Smooth muscle cell (in vitro differentiated cells): ENCODE measurements around the gene FBXO3. TPM values are rescaled to one million over a fixed set of nuclear protein-coding genes. Genes with fewer than 3 reads are reported as not detected.
"Not testable (repeated sequence)": the region's sequence is repeated elsewhere in the genome, so short reads cannot be mapped to it uniquely, and the experiment has no call there.

Experiments used
- DNase-seq: peaks from one replicate; lab custom pipeline; 2025; ENCODE audit not compliant: unreplicated experiment; lab: John Stamatoyannopoulos, UW
- H2AFZ ChIP-seq: fragments of 200-600 bp; sonication (generic); 2 replicates; pipeline ENCODE4 v1.6.0; 2016; ENCODE audit warnings: antibody characterized with exemption, low read depth, mild to moderate bottlenecking
- H3F3A ChIP-seq: fragments of 200-600 bp; sonication (generic); 2 replicates; pipeline ENCODE4 v1.6.0; 2017; ENCODE audit warnings: antibody characterized with exemption, low read depth
- H3K27ac ChIP-seq: fragments of 200-600 bp; sonication (generic); 2 replicates; pipeline ENCODE4 v1.5.1; 2016; ENCODE audit warnings: low read depth, mild to moderate bottlenecking
- H3K27me3 ChIP-seq: fragments of 200-600 bp; sonication (generic); 2 replicates; pipeline ENCODE4 v1.6.1; 2016; ENCODE audit warnings: low read depth, mild to moderate bottlenecking
- H3K36me3 ChIP-seq: fragments of 200-600 bp; sonication (generic); 2 replicates; pipeline ENCODE4 v1.5.1; 2016; ENCODE audit warnings: low read depth
- H3K4me1 ChIP-seq: fragments of 200-600 bp; sonication (generic); 2 replicates; pipeline ENCODE4 v1.5.1; 2016; ENCODE audit warnings: low read depth
- H3K4me2 ChIP-seq: fragments of 200-600 bp; sonication (generic); 2 replicates; pipeline ENCODE4 v1.6.0; 2016; ENCODE audit warnings: mild to moderate bottlenecking
- H3K4me3 ChIP-seq: fragments of 200-600 bp; sonication (generic); 2 replicates; pipeline ENCODE4 v1.5.1; 2016; ENCODE audit warnings: mild to moderate bottlenecking
- H3K79me2 ChIP-seq: fragments of 200-600 bp; sonication (generic); 2 replicates; pipeline ENCODE4 v1.6.0; 2016; ENCODE audit warnings: low read depth, mild to moderate bottlenecking
- H3K9ac ChIP-seq: fragments of 200-600 bp; sonication (generic); 2 replicates; pipeline ENCODE4 v1.6.0; 2016; ENCODE audit warnings: low read depth
- H3K9me3 ChIP-seq: fragments of 200-600 bp; sonication (generic); replicated peaks from 2 replicates; pipeline ENCODE4 v1.5.1; 2016; ENCODE audit warnings: low read depth
- H4K20me1 ChIP-seq: fragments of 200-600 bp; sonication (generic); 2 replicates; pipeline ENCODE4 v1.6.0; 2016; ENCODE audit warnings: low read depth
- CTCF ChIP-seq: fragments of 200-600 bp; sonication (generic); IDR thresholded peaks from 2 replicates; pipeline ENCODE4 v1.5.1; 2017; ENCODE audit warnings: borderline replicate concordance, mild to moderate bottlenecking, antibody characterized with exemption; ENCODE audit not compliant: insufficient read depth, poor library complexity, severe bottlenecking
- WGBS: methylation state at CpG from one replicate; pipeline ENCODE4 v1.1.7; 2016; ENCODE audit warnings: low lambda C conversion rate; 5-methylcytosine and 5-hydroxymethylcytosine counted together
- polyA plus RNA-seq: library from polyadenylated mRNA; unstranded; fragments of >200 nt; fragmentation: Nextera tagmentation; extraction: Ambion mirVana; gene quantifications from 2 replicates; pipeline ENCODE4 v1.2.1, GENCODE V29; 2016
- total RNA-seq: library from RNA; depleted of rRNA; stranded (reverse); fragments of >200 nt; gene quantifications from 2 replicates; pipeline ENCODE4 v1.2.3, GENCODE V29; 2014

Gene FBXO3
- total and polyA plus RNA-seq, 2 experiments from 2014 or later: 28.8 to 63.6 TPM

DNA sequence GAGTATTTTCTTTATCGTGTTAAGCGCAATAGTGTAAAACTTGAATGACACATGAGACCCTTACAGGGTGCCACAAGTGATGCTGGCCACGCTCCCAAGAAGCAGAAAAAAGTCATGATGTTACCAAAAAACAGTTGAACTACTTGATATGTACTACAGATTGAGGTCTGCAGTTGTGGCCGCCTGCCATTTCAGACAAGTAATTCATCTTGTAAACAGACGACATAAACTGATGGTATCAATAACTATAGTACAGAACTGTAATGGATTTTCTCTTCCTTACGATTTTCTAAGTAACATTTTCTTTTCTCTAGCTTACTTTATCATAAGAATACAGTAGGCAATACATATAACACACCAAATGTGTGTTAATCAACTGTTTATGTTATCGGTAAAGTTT is 43.6 kb downstream of the FBXO3 start:
- WGBS: 91% methylated on average over 7 of the region's 7 CpGs
- Histone ChIP-seq H3K4me3 (no peak overlapping the region), H3K9me3 (no peaks in the 10 kb centered on the region), H3K27me3 (no peaks in the 10 kb centered on the region), H3K4me2 (no peak overlapping the region), H3K79me2 (peaks cover 100% of the 10 kb centered on the region), H3K36me3 (no peaks in the 10 kb centered on the region), H3K27ac (no peak overlapping the region), H4K20me1 (peaks cover 77% of the 10 kb centered on the region), H3F3A (no peaks in the 10 kb centered on the region), H3K4me1 (peaks cover 7% of the 10 kb centered on the region), H3K9ac (no peak overlapping the region), H2AFZ (no peak overlapping the region)
- DNase-seq: no peak
- no peak for TF ChIP-seq CTCF

GRCh38 chr11:33729072-33729664 is 45.2 kb downstream of the FBXO3 start:
- 83% methylated on average over 5 of the region's 5 CpGs for WGBS
- not testable (repeated sequence) for H3K27me3 ChIP-seq, H3K4me2 ChIP-seq, H3K36me3 ChIP-seq, H3F3A ChIP-seq, DNase-seq, H3K4me3 ChIP-seq, H2AFZ ChIP-seq, H3K4me1 ChIP-seq, H3K9me3 ChIP-seq, H3K27ac ChIP-seq, H3K9ac ChIP-seq
- Histone ChIP-seq H3K79me2 (peaks cover 100% of the 10 kb centered on the region), H4K20me1 (peaks cover 71% of the 10 kb centered on the region)

GRCh38 chr11:33727539-33727938 is 46.8 kb downstream of the FBXO3 start:
- WGBS: 24% methylated on average over 1 of the region's 1 CpG
- peaks cover 21% of the 10 kb centered on the region for H3K4me1 ChIP-seq
- not testable (repeated sequence) for H3K9me3 ChIP-seq, H3K27ac ChIP-seq, H3K9ac ChIP-seq, H3K36me3 ChIP-seq, H3K27me3 ChIP-seq, H3K4me2 ChIP-seq, H2AFZ ChIP-seq, DNase-seq, H3K4me3 ChIP-seq
- peaks cover 55% of the 10 kb centered on the region for H4K20me1 ChIP-seq
- peaks cover 16% of the 10 kb centered on the region for H3F3A ChIP-seq
- peaks cover 91% of the 10 kb centered on the region for H3K79me2 ChIP-seq

DNA sequence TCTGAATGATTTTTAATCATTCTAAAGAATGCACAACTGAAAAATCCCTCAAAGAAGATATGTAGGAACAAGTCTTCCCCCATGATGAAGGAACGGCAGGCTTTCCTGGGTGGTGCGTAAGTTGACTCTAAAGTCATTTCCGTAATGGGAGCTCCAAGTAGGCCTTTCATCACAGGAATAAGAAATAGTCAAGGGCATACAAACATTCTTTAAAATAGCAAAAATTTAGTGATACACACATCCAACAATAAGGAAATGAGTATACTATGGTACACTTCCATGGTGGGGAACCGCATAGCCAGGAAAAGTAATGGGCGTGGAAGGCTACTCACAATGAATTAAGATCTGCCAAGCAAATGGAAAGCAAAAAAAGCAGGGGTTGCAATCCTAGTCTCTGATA is 48.8 kb downstream of the FBXO3 start:
- H3F3A ChIP-seq: peaks cover 35% of the 10 kb centered on the region
- no peaks in the 10 kb centered on the region for H3K36me3 ChIP-seq
- no peak for TF ChIP-seq CTCF
- H3K27ac ChIP-seq: peak overlapping the region; percentile 98
- no peak overlapping the region for H3K4me3 ChIP-seq
- H4K20me1 ChIP-seq: peaks cover 40% of the 10 kb centered on the region
- H3K9ac ChIP-seq: no peak overlapping the region
- 95% methylated on average over 5 of the region's 5 CpGs for WGBS
- H3K4me1 ChIP-seq: peaks cover 21% of the 10 kb centered on the region
- H3K9me3 ChIP-seq: no peaks in the 10 kb centered on the region
- DNase-seq: no peak
- H3K79me2 ChIP-seq: peaks cover 74% of the 10 kb centered on the region
- H2AFZ ChIP-seq: no peak overlapping the region
- no peaks in the 10 kb centered on the region for H3K27me3 ChIP-seq
- no peak overlapping the region for H3K4me2 ChIP-seq

GRCh38 chr11:33724644-33725035 is 49.7 kb downstream of the FBXO3 start:
- DNase-seq: no peak
- Histone ChIP-seq H3K4me2 (peak overlapping the region; percentile 68), H2AFZ (no peak overlapping the region), H3K4me3 (no peak overlapping the region), H3K36me3 (no peaks in the 10 kb centered on the region), H3K9me3 (no peaks in the 10 kb centered on the region), H3K4me1 (peaks cover 21% of the 10 kb centered on the region), H4K20me1 (peaks cover 37% of the 10 kb centered on the region), H3K79me2 (peaks cover 72% of the 10 kb centered on the region), H3K27ac (peak overlapping the region; percentile 98), H3K27me3 (no peaks in the 10 kb centered on the region), H3K9ac (peak overlapping the region; percentile 83), H3F3A (peaks cover 36% of the 10 kb centered on the region)
- no peak for TF ChIP-seq CTCF
- 89% methylated on average over 4 of the region's 4 CpGs for WGBS
